Progenitor cell of endocrine pancreas (in vitro differentiated cells): ENCODE measurements around the gene ZNF593. TPM values are rescaled to one million over a fixed set of nuclear protein-coding genes. Genes with fewer than 3 reads are reported as not detected.

ENCODE experiments used
- DNase-seq: peaks from one replicate; pipeline ENCODE4 v3.0.0; 2021; ENCODE audit warnings: low spot score; ENCODE audit not compliant: unreplicated experiment
- H3K27ac Mint-ChIP-seq: 2 replicates; pipeline ENCODE4 v1.8.0; 2021; ENCODE audit warnings: mild to moderate bottlenecking, moderate library complexity, mixed read lengths
- H3K27me3 Mint-ChIP-seq: 2 replicates; pipeline ENCODE4 v1.8.0; 2021; ENCODE audit warnings: mixed read lengths
- H3K36me3 Mint-ChIP-seq: 2 replicates; pipeline ENCODE4 v1.8.0; 2022; ENCODE audit warnings: mixed read lengths; ENCODE audit not compliant: insufficient read depth
- H3K4me1 Mint-ChIP-seq: 2 replicates; pipeline ENCODE4 v1.8.0; 2021; ENCODE audit warnings: low read depth, mixed read lengths
- H3K4me3 Mint-ChIP-seq: 2 replicates; pipeline ENCODE4 v1.8.0; 2021; ENCODE audit warnings: low read depth, mild to moderate bottlenecking, moderate library complexity, mixed read lengths
- H3K9me3 Mint-ChIP-seq: 2 replicates; pipeline ENCODE4 v1.8.0; 2021; ENCODE audit warnings: low read depth, mixed read lengths
- CTCF ChIP-seq: fragments of 200-600 bp; sonication (generic); IDR thresholded peaks from one replicate; pipeline ENCODE4 v1.5.0; 2021; ENCODE audit warnings: antibody characterized with exemption, mild to moderate bottlenecking; ENCODE audit not compliant: unreplicated experiment
- total RNA-seq: library from RNA; stranded (reverse); gene quantifications from 2 replicates; pipeline ENCODE4 v1.2.1, GENCODE V29; 2021

Gene ZNF593
- total RNA-seq, 1 donor from 2014 or later = 32.1 TPM

DNA sequence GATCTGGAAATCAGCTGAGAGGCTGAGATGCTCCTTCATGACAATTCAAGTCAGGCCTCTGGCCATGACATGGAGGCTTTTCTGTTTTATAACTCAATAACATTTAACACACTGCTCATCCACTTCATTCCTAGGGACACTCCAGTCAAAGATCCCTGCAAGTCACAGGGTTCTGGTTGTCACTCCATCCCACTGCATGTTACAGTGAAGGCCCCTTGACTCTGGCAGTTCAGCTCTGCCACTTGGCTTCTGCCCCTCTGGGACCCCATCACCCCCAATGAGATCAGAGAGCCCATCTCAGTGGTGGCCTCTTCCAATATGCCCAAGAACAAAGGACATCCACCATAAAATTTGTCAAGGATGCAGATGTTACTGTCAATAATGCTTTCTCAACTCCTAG lies 20.8 kb upstream of the ZNF593 start:
- H3K27me3 Mint-ChIP-seq = peaks cover 22% of the 10 kb centered on the region
- H3K36me3 Mint-ChIP-seq = no peaks in the 10 kb centered on the region
- no peaks in the 10 kb centered on the region for H3K9me3 Mint-ChIP-seq
- TF ChIP-seq CTCF = no peak
- DNase-seq = no peak
- H3K4me3 Mint-ChIP-seq = no peak overlapping the region
- no peak overlapping the region for H3K27ac Mint-ChIP-seq
- no peaks in the 10 kb centered on the region for H3K4me1 Mint-ChIP-seq

- Mint-ChIP-seq H3K36me3 (no peaks in the 10 kb centered on the region), H3K27me3 (peaks cover 54% of the 10 kb centered on the region), H3K4me3 (no peak overlapping the region), H3K9me3 (no peaks in the 10 kb centered on the region), H3K4me1 (peaks cover 8% of the 10 kb centered on the region), H3K27ac (no peak overlapping the region)
- TF ChIP-seq CTCF = no peak
- no peak for DNase-seq
These were observed 15.7 kb upstream of the ZNF593 start for GRCh38 chr1:26153966-26154532.

DNA sequence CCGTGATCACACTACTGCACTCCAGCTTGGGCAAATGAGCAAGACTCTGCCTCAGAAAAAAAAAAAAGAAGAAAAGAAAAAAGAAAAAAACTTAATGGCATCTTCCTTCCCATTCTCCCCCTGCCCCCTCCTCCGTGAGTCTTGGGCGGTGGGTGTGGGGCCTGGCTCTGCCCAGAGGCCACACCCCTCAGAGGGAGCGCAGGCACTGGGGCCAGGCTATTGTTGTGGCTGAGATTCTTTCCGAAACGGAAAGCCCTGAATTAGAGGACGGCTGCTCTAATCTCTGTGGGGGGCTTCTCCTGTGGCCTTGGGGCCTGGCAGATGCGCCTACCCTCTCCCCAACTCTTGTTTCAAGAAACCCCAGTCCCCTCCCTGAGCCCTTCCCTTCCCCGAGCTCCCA lies 15.0 kb upstream of the ZNF593 start:
- peaks cover 8% of the 10 kb centered on the region for H3K4me1 Mint-ChIP-seq
- H3K36me3 Mint-ChIP-seq = no peaks in the 10 kb centered on the region
- H3K27me3 Mint-ChIP-seq = peaks cover 54% of the 10 kb centered on the region
- no peak for TF ChIP-seq CTCF
- no peak overlapping the region for H3K27ac Mint-ChIP-seq
- no peak overlapping the region for H3K4me3 Mint-ChIP-seq
- no peaks in the 10 kb centered on the region for H3K9me3 Mint-ChIP-seq
- no peak for DNase-seq

DNA sequence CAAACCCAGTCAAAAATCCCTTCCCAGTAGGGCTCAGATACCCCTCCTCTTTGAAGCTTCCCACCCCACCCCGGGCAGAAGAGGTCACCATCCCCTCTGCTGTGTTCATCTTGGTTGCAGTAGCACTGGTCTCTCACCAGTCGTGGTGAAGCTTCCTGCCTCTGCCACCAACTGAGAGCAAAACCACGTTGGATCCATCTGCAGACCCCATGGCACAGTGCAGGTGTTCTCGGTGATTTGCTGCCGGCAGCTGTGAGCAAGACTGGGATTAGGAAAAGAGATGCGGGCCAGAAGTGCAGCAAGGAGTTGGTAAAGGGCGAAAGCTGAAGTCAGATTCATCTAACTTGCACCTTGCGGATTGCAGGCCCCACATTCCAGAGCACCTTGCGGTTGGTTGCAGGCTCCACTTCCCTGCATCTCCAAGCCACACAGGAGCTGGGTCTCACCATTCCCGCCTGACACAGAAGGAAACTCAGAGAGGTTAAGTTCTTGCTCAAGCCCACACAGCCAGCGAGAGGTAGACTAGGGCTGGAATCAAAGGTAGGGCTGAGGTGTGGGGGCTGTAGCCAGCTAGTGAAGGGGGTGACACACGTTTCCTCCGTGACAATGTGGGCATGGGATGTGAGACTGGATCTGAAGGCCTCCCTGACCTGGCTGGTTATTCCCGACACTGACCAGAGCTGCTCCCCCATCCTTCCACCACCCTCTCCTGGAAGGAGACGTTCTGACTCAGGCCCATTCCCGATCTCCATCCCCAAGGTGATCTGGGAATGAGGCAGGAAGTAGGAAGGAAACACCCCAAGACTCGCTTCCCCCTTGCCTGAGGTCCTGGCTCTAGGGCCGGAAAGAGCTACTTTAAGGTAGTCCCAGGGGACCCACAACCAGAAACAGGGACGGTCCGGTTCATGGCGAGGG lies 14.1 kb upstream of the ZNF593 start:
- no peak overlapping the region for H3K27ac Mint-ChIP-seq
- no peaks in the 10 kb centered on the region for H3K9me3 Mint-ChIP-seq
- peaks cover 8% of the 10 kb centered on the region for H3K4me1 Mint-ChIP-seq
- H3K4me3 Mint-ChIP-seq = no peak overlapping the region
- H3K27me3 Mint-ChIP-seq = peaks cover 52% of the 10 kb centered on the region
- no peaks in the 10 kb centered on the region for H3K36me3 Mint-ChIP-seq
- DNase-seq = no peak
- TF ChIP-seq CTCF = no peak

DNA sequence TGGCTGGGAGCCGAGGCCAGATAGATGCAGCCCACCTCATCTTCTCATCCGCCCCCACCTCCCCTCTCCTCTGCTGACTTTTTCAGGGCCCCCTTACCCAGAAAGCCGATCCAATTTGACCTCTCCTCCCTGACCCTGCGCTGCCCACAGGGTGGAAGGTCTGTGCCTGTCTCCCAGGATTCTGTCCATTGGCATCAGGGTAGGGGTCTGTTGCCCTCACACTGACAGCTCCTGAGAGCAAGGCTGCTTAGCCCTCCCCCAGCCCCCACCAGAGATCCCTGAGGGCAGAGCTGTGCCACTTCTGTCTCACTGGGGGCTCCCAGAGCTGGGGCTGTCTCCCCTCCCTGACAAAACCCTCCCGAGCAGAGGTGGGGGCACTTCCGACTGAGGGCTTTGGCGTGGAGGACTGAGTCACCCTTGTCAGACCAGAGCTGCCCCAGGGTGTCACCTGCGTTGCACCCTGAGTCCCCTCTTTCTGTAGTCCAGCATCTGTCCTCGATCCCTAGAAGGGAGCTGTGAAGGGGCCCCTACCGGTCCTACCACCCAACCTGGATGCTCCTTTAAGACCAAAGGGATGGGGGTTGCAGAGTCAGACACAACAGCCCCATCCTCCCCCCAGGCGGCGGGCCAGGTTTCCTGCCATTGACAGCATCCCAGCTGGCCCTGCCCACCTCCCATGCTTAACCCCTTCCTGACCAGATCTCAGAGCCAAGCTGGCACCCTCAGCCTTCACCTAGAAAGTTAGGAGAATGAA lies 13.2 kb upstream of the ZNF593 start:
- peaks cover 10% of the 10 kb centered on the region for H3K4me1 Mint-ChIP-seq
- H3K4me3 Mint-ChIP-seq = no peak overlapping the region
- no peak overlapping the region for H3K27ac Mint-ChIP-seq

More for the DNA sequence above, 13.2 kb upstream of the ZNF593 start:
- Mint-ChIP-seq H3K27me3 (peaks cover 53% of the 10 kb centered on the region), H3K9me3 (no peaks in the 10 kb centered on the region), H3K36me3 (no peaks in the 10 kb centered on the region)
- no peak for TF ChIP-seq CTCF
- DNase-seq = no peak
